DND-41 (cell line): ENCODE data around the gene AHSG.

ENCODE experiments used
- ATAC-seq: fragments of 200-7000 bp; cut with Tn5 transposase; 3 replicates; pipeline ENCODE4 v1.9.1; 2021; ENCODE audit warnings: low read depth; ENCODE audit not compliant: insufficient read depth
- DNase-seq: peaks from one replicate; pipeline ENCODE4 v3.0.0-alpha.2; 2020
- H2AFZ ChIP-seq: 2 replicates; pipeline ENCODE4 v1.6.0; 2012; ENCODE audit warnings: low read depth, low read length
- H3K27ac ChIP-seq: 2 replicates; pipeline ENCODE4 v1.5.1; 2012; ENCODE audit warnings: low read length, inconsistent platforms
- H3K27me3 ChIP-seq: fragments of 200-600 bp; sonication (generic); 2 replicates; pipeline ENCODE4 v1.6.0; 2012; ENCODE audit warnings: low read length, mild to moderate bottlenecking, inconsistent platforms; ENCODE audit not compliant: insufficient read depth, poor library complexity
- H3K36me3 ChIP-seq: 2 replicates; pipeline ENCODE4 v1.5.1; 2012; ENCODE audit warnings: low read length, inconsistent platforms; ENCODE audit not compliant: insufficient read depth
- H3K4me1 ChIP-seq: 2 replicates; pipeline ENCODE4 v1.5.1; 2012; ENCODE audit warnings: mild to moderate bottlenecking, low read length; ENCODE audit not compliant: insufficient read depth
- H3K4me2 ChIP-seq: 2 replicates; pipeline ENCODE4 v1.6.0; 2012; ENCODE audit warnings: mild to moderate bottlenecking, moderate library complexity, low read length, inconsistent platforms; ENCODE audit not compliant: insufficient read depth
- H3K4me3 ChIP-seq, 2 experiments: fragments of 200-600 bp in 1 of 2; shearing (Covaris generic) in 1 of 2; 2 replicates each; pipeline ENCODE4 v1.5.1; 2012 to 2016; ENCODE audit warnings: inconsistent platforms in 2 of 2, low read length in 2 of 2, mild to moderate bottlenecking in 2 of 2, low read depth in 1 of 2, moderate library complexity in 1 of 2
- H3K79me2 ChIP-seq: 2 replicates; pipeline ENCODE4 v1.6.0; 2012; ENCODE audit warnings: low read length, inconsistent platforms; ENCODE audit not compliant: insufficient read depth
- H3K9ac ChIP-seq: 2 replicates; pipeline ENCODE4 v1.6.0; 2012; ENCODE audit warnings: low read depth, mild to moderate bottlenecking, inconsistent platforms, low read length, moderate library complexity
- H3K9me3 ChIP-seq: 2 replicates; pipeline ENCODE4 v1.5.1; 2012; ENCODE audit warnings: low read length, moderate library complexity, mild to moderate bottlenecking, inconsistent platforms; ENCODE audit not compliant: insufficient read depth, severe bottlenecking
- H4K20me1 ChIP-seq: 2 replicates; pipeline ENCODE4 v1.6.0; 2012; ENCODE audit warnings: low read length; ENCODE audit not compliant: insufficient read depth
- EZH2 ChIP-seq: IDR thresholded peaks from 3 replicates; pipeline ENCODE4 v1.6.1; 2012; ENCODE audit warnings: borderline replicate concordance, low read depth, mild to moderate bottlenecking, moderate library complexity, low read length, inconsistent platforms; ENCODE audit not compliant: severe bottlenecking
- TF ChIP-seq, protein P1 (sequence below): IDR thresholded peaks from 2 replicates; pipeline ENCODE4 v1.5.1; 2012; ENCODE audit warnings: borderline replicate concordance, low read length, moderate library complexity, mild to moderate bottlenecking; ENCODE audit not compliant: poor library complexity, severe bottlenecking; ENCODE audit errors: extremely low read depth

AHSG gene

DNA sequence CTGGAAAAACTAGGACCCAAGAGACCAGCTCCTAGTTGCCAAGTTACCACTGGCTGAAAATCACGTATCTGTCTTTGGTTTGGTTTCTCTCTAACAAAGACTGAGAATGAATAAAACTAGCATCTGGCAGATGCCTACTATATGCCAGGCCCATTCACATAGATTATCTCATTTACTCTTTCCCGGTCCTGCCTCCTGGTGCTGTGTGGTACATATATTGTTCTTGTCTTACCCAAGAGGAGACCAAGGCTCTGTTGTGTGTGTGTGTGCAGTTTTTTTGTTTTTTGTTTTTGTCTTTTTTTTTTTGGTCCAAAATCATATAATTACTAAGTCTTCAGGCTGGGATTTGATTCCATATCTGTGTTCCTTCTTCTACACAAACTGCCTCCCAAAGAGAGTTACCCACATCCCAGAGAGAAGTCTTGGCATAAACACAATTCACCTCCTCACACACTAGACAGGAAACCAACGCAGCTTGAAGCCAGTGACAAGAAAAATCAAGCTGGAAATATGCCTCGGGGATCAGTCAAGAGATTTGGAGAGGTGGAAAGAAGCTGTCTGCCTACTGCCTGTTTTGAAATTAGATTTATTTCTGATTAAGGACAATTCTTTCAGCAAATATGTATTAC is 891 bp downstream of the AHSG start:
- DNase-seq (no peak), ATAC-seq (no peak)
- TF ChIP-seq EZH2: no peak
- TF ChIP-seq, protein P1, sequence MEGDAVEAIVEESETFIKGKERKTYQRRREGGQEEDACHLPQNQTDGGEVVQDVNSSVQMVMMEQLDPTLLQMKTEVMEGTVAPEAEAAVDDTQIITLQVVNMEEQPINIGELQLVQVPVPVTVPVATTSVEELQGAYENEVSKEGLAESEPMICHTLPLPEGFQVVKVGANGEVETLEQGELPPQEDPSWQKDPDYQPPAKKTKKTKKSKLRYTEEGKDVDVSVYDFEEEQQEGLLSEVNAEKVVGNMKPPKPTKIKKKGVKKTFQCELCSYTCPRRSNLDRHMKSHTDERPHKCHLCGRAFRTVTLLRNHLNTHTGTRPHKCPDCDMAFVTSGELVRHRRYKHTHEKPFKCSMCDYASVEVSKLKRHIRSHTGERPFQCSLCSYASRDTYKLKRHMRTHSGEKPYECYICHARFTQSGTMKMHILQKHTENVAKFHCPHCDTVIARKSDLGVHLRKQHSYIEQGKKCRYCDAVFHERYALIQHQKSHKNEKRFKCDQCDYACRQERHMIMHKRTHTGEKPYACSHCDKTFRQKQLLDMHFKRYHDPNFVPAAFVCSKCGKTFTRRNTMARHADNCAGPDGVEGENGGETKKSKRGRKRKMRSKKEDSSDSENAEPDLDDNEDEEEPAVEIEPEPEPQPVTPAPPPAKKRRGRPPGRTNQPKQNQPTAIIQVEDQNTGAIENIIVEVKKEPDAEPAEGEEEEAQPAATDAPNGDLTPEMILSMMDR: no peak

DNA sequence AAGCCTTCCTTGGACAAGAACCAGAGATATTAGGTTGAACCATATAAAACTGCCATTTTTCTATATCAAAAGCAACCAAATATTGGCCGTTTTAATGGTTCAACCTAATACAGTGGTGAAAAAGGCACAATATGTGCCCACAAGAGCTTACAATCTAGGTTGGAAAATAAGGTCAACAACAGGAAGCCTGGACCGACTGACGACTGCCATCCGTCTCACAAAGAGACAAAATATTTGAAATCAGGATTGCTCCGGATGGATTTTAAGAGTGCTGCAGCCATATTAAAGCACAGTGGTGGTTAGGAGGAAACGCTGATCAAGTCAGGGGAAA is 1.4 kb downstream of the AHSG start:
- DNase-seq: no peak
- H3K4me3 ChIP-seq: no peak overlapping the region
- H3K79me2 ChIP-seq: no peaks in the 10 kb centered on the region
- ATAC-seq: no peak
- no peaks in the 10 kb centered on the region for H3K9me3 ChIP-seq
- no peak overlapping the region for H3K27ac ChIP-seq
- H3K4me1 ChIP-seq: peaks cover 25% of the 10 kb centered on the region
- no peak overlapping the region for H3K9ac ChIP-seq
- TF ChIP-seq EZH2: no peak
- TF ChIP-seq, protein P1: no peak
- H3K4me2 ChIP-seq: 0 out of 2 replicates have a peak overlapping the region, but pooled peaks have one; percentile 41
- H2AFZ ChIP-seq: 0 out of 2 replicates have a peak overlapping the region, but pooled peaks have one; percentile 56
- peaks cover 36% of the 10 kb centered on the region for H3K27me3 ChIP-seq
- H3K36me3 ChIP-seq: no peaks in the 10 kb centered on the region
- no peaks in the 10 kb centered on the region for H4K20me1 ChIP-seq

More for the DNA sequence above, 891 bp downstream of the AHSG start:
- Histone ChIP-seq H3K79me2 (no peaks in the 10 kb centered on the region), H3K36me3 (no peaks in the 10 kb centered on the region), H4K20me1 (no peaks in the 10 kb centered on the region), H3K4me3 (no peak overlapping the region), H3K27me3 (peaks cover 36% of the 10 kb centered on the region), H2AFZ (no peak overlapping the region), H3K9ac (no peak overlapping the region), H3K27ac (no peak overlapping the region), H3K4me2 (no peak overlapping the region), H3K4me1 (peaks cover 25% of the 10 kb centered on the region), H3K9me3 (no peaks in the 10 kb centered on the region)

DNA sequence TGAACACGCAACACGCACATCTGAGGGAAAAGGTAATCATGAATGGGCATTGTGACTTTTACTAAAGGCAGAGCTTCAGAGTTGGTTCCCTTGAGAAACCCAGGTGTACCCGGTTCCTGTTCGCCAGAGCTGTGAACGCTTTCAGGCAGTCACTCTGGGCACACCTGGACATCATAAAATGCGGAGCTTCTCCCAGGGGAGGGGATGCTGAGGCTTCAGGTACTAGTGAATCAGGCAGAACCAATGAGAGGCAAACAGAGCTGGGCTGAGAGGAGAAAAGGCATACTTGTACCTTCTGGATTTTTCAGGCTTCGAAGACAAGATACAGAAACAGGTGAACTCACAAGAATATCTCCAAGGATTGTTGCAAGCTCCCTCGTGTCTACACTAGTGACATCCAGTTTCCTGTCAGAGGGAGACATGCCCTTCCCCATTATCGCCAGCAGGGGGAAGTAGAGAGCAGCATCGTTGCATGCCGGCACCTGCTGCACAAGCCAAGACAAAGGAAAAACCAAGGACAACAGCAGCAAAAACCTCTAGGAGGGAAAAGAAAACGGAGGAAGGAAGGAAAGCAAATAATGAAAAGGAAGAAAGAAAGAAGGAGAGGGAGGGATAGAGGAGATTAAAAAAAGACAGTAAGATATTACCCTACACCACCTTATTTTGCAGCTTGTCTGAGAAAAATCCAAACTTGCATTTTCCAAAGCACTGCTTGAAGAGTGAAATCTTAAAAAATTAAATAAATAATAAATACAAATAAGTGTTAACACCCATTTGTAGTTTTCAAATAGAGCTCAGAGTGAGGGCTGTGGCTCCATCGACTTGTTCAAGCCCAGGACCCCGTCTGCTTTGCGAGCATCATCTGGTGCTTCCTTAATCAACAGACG is 2.0 kb downstream of the AHSG start:
- Histone ChIP-seq H3K27ac (no peak overlapping the region), H3K4me1 (peaks cover 25% of the 10 kb centered on the region), H3K4me3 (no peak overlapping the region), H3K4me2 (peak overlapping the region; percentile 41; the same call in 1 of the 2 replicates), H3K9me3 (no peaks in the 10 kb centered on the region), H3K79me2 (no peaks in the 10 kb centered on the region), H4K20me1 (no peaks in the 10 kb centered on the region), H2AFZ (peak overlapping the region; percentile 56), H3K9ac (no peak overlapping the region), H3K36me3 (no peaks in the 10 kb centered on the region), H3K27me3 (peaks cover 33% of the 10 kb centered on the region)
- peak; percentile 81 for DNase-seq
- ATAC-seq: peak; percentile 69
- TF ChIP-seq EZH2: peak; percentile 59
- TF ChIP-seq, protein P1: peak; percentile 98
